ENCODE measurements around the gene ZBTB7A. TPM values are rescaled to one million over a fixed set of nuclear protein-coding genes. Genes with fewer than 3 reads are reported as not detected.

ZBTB7A gene
- total RNA-seq, 1 experiment from 2014 or later, result 4.3 TPM

Other genes starting within 250 kb of the ZBTB7A start
- not detected in 2 replicates for gene ZFR2, start 197.9 kb downstream of the ZBTB7A start, total RNA-seq (2014; rRNA removed; shearing (Covaris generic))
- not detected in 2 replicates for gene ATCAY, start 186.2 kb downstream of the ZBTB7A start, total RNA-seq (2014; rRNA removed; shearing (Covaris generic))
- gene NMRK2, start 133.8 kb downstream of the ZBTB7A start, total RNA-seq (2014; rRNA removed; shearing (Covaris generic)), result not detected in 2 replicates
- 54.1 and 74.7 TPM in 2 replicates for gene DAPK3, start 95.8 kb downstream of the ZBTB7A start, total RNA-seq (2014; rRNA removed; shearing (Covaris generic))
- gene EEF2, start 81.4 kb downstream of the ZBTB7A start, total RNA-seq (2014; rRNA removed; shearing (Covaris generic)), result 579 and 603 TPM in 2 replicates
- 12.5 and 15.9 TPM in 2 replicates for gene PIAS4, start 59.2 kb downstream of the ZBTB7A start, total RNA-seq (2014; rRNA removed; shearing (Covaris generic))
- gene MAP2K2, start 57.2 kb upstream of the ZBTB7A start, total RNA-seq (2014; rRNA removed; shearing (Covaris generic)), result 126 and 134 TPM in 2 replicates
- not detected in 2 replicates for gene CREB3L3, start 86.7 kb upstream of the ZBTB7A start, total RNA-seq (2014; rRNA removed; shearing (Covaris generic))
- 11.5 and 28.4 TPM in 2 replicates for gene SIRT6, start 115.7 kb upstream of the ZBTB7A start, total RNA-seq (2014; rRNA removed; shearing (Covaris generic))
- under 0.01 and 0.12 TPM in 2 replicates for gene ANKRD24, start 115.8 kb upstream of the ZBTB7A start, total RNA-seq (2014; rRNA removed; shearing (Covaris generic))
- gene EBI3, start 162.6 kb upstream of the ZBTB7A start, total RNA-seq (2014; rRNA removed; shearing (Covaris generic)), result 0.39 and 1.1 TPM in 2 replicates
- 20.3 and 22.3 TPM in 2 replicates for gene YJU2, start 180.2 kb upstream of the ZBTB7A start, total RNA-seq (2014; rRNA removed; shearing (Covaris generic))
- gene SHD, start 212.4 kb upstream of the ZBTB7A start, total RNA-seq (2014; rRNA removed; shearing (Covaris generic)), result 0.12 TPM in 1 of 2 replicates, not detected in the other
- not detected in 2 replicates for gene TMIGD2, start 235.5 kb upstream of the ZBTB7A start, total RNA-seq (2014; rRNA removed; shearing (Covaris generic))
- 9.7 and 11.3 TPM in 2 replicates for gene FSD1, start 237.7 kb upstream of the ZBTB7A start, total RNA-seq (2014; rRNA removed; shearing (Covaris generic))

All from RPMI7951 (cell line).